ENCODE results near the gene CEP170B.

DNA sequence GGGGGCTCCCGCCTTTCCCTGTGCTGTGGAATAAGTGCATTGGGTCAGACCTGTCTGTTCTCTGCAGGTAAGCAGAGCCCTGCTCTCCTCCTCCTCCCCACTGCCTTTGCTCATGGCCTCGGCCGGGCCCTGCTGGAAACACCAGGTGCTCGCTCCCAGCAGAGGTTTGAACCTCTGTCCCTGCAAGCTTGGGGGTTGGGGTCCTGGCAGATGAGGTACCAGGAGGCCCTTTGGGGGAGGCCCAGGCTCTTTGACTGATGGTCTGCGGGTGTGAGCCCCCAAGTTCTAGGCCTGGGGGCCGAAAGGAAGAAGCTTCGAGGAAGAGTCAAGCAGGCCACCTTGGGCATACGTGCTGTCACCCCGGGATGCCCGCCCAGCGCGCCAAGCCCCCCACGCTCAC is 22.1 kb upstream of the CEP170B start:
- TF ChIP-seq POLR2A (IDR thresholded peaks at IDR 0.05) = no peak
- TF ChIP-seq, protein P1, sequence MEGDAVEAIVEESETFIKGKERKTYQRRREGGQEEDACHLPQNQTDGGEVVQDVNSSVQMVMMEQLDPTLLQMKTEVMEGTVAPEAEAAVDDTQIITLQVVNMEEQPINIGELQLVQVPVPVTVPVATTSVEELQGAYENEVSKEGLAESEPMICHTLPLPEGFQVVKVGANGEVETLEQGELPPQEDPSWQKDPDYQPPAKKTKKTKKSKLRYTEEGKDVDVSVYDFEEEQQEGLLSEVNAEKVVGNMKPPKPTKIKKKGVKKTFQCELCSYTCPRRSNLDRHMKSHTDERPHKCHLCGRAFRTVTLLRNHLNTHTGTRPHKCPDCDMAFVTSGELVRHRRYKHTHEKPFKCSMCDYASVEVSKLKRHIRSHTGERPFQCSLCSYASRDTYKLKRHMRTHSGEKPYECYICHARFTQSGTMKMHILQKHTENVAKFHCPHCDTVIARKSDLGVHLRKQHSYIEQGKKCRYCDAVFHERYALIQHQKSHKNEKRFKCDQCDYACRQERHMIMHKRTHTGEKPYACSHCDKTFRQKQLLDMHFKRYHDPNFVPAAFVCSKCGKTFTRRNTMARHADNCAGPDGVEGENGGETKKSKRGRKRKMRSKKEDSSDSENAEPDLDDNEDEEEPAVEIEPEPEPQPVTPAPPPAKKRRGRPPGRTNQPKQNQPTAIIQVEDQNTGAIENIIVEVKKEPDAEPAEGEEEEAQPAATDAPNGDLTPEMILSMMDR (IDR thresholded peaks at IDR 0.05) = no peak

Measured in testis (tissue), 2 donors.